ENCODE results near the gene HNRNPA2B1. TPM values are rescaled to one million over a fixed set of nuclear protein-coding genes. Genes with fewer than 3 reads are reported as not detected.
A peak's percentile ranks its signal among the peaks of the same experiment; 100 is the strongest.

HNRNPA2B1 gene
- total and polyA plus RNA-seq, 7 donors = 141 to 885 (median 208) TPM

GRCh38 chr7:26199301-26200037 lies 1.1 kb downstream of the HNRNPA2B1 start:
- peak overlapping the region; percentile 83 to 98 (median 94) for H3K4me3 ChIP-seq
- 0 to 1% methylated on average over 36 of the region's 36 CpGs for WGBS, 2 donors
- H3K27me3 ChIP-seq = no peaks in the 10 kb centered on the region
- H3K9me3 ChIP-seq = no peaks in the 10 kb centered on the region
- peak overlapping the region; percentile 97 to 99 (median 98) for H3K27ac ChIP-seq
- peak in 1 of 2 donors; percentile 55 for TF ChIP-seq POLR2A (IDR thresholded peaks at IDR 0.05)
- TF ChIP-seq CTCF (IDR thresholded peaks at IDR 0.05) = no peak
- TF ChIP-seq POLR2AphosphoS5 (IDR thresholded peaks at IDR 0.05) = peak; percentile 18 to 84 (median 68)
- TF ChIP-seq EP300 (IDR thresholded peaks at IDR 0.05) = no peak
- peak; percentile 89 for DNase-seq
- peaks cover 20 to 33% (median 21%) of the 10 kb centered on the region in 4 donors for H3K36me3 ChIP-seq
- H3K4me1 ChIP-seq = peaks cover 0 to 55% (median 51%) of the 10 kb centered on the region in 4 donors
- intact Hi-C loops (cut with DNase I) = loop anchor here (2.0 to 10.0 kb wide), 9 partner anchors 107 to 1465 kb away; partner anchors contain the start of genes HIBADH, HOXA1 and SKAP2

- DNase-seq = no peak
- 0% methylated on average over 7 of the region's 7 CpGs for WGBS, 2 donors
- Histone ChIP-seq H3K4me1 (peaks cover 0 to 55% (median 51%) of the 10 kb centered on the region in 4 donors), H3K9me3 (no peaks in the 10 kb centered on the region), H3K27me3 (no peaks in the 10 kb centered on the region), H3K36me3 (peaks cover 25 to 40% (median 27%) of the 10 kb centered on the region in 4 donors), H3K27ac (peak overlapping the region; percentile 97 to 99 (median 98)), H3K4me3 (peak overlapping the region; percentile 83 to 98 (median 94))
- TF ChIP-seq POLR2AphosphoS5 (IDR thresholded peaks at IDR 0.05) (no peak), POLR2A (IDR thresholded peaks at IDR 0.05) (no peak), EP300 (IDR thresholded peaks at IDR 0.05) (no peak), CTCF (IDR thresholded peaks at IDR 0.05) (no peak)
- intact Hi-C loops (cut with DNase I) = loop anchor here (2.0 to 5.0 kb wide), 3 partner anchors 106 to 166 kb away; no protein-coding TSS in a partner anchor
Measured at GRCh38 chr7:26198781-26199169, 1.8 kb downstream of the HNRNPA2B1 start.

GRCh38 chr7:26198133-26198780 lies 2.3 kb downstream of the HNRNPA2B1 start:
- H3K27me3 ChIP-seq = no peaks in the 10 kb centered on the region
- peak overlapping the region; percentile 83 to 98 (median 94) for H3K4me3 ChIP-seq
- DNase-seq = no peak
- H3K27ac ChIP-seq = peak overlapping the region; percentile 97 to 99 (median 98)
- H3K4me1 ChIP-seq = peaks cover 0 to 55% (median 51%) of the 10 kb centered on the region in 4 donors
- TF ChIP-seq CTCF (IDR thresholded peaks at IDR 0.05) = peak in 3 of 4 experiments; percentile 62 to 68 (median 67)
- TF ChIP-seq POLR2A (IDR thresholded peaks at IDR 0.05) = no peak
- WGBS, 2 donors = 0 to 1% methylated on average over 6 of the region's 6 CpGs
- no peaks in the 10 kb centered on the region for H3K9me3 ChIP-seq
- intact Hi-C loops (cut with DNase I) = loop anchor here (2.0 to 5.0 kb wide), 3 partner anchors 106 to 167 kb away; no protein-coding TSS in a partner anchor
- H3K36me3 ChIP-seq = peaks cover 30 to 46% (median 32%) of the 10 kb centered on the region in 4 donors

- TF ChIP-seq POLR2AphosphoS5 (IDR thresholded peaks at IDR 0.05) = no peak
- no peak for TF ChIP-seq CTCF (IDR thresholded peaks at IDR 0.05)
- 11 to 16% methylated on average over 5 of the region's 5 CpGs for WGBS, 2 donors
- peak overlapping the region; percentile 97 to 99 (median 98) for H3K27ac ChIP-seq
- peak overlapping the region; percentile 83 to 98 (median 94) for H3K4me3 ChIP-seq
- intact Hi-C loops (cut with DNase I) = loop anchor here (2.0 to 5.0 kb wide), 3 partner anchors 105 to 167 kb away; no protein-coding TSS in a partner anchor
- no peak for DNase-seq
- no peaks in the 10 kb centered on the region for H3K9me3 ChIP-seq
- peaks cover 37 to 54% (median 41%) of the 10 kb centered on the region in 4 donors for H3K36me3 ChIP-seq
- H3K4me1 ChIP-seq = peaks cover 0 to 54% (median 53%) of the 10 kb centered on the region in 4 donors
- no peaks in the 10 kb centered on the region for H3K27me3 ChIP-seq
Measured at GRCh38 chr7:26197153-26198115, 3.1 kb downstream of the HNRNPA2B1 start.

Measured in sigmoid colon (tissue), 7 donors.